GM12875 (cell line): ENCODE measurements around the gene SIDT1.

Experiments
- H3K4me3 ChIP-seq: one replicate; pipeline ENCODE4 v1.5.1; 2011; ENCODE audit warnings: low read depth, low read length, control low read depth
- CTCF ChIP-seq: IDR thresholded peaks from 2 replicates; pipeline ENCODE4 v1.5.1; 2011; ENCODE audit warnings: low read depth, mild to moderate bottlenecking, control low read depth, inconsistent platforms, low read length, moderate library complexity, borderline replicate concordance; ENCODE audit not compliant: insufficient read depth

SIDT1 gene

GRCh38 chr3:113531826-113532697, at the start of gene SIDT1:
Gene SIDT1, plus strand, starts transcription at chr3:113532555. Its CDS starts 467 bp downstream, at chr3:113533022.
- TF ChIP-seq CTCF, result no peak
- peak within 1 kb of the TSS; percentile 98 for H3K4me3 ChIP-seq

DNA sequence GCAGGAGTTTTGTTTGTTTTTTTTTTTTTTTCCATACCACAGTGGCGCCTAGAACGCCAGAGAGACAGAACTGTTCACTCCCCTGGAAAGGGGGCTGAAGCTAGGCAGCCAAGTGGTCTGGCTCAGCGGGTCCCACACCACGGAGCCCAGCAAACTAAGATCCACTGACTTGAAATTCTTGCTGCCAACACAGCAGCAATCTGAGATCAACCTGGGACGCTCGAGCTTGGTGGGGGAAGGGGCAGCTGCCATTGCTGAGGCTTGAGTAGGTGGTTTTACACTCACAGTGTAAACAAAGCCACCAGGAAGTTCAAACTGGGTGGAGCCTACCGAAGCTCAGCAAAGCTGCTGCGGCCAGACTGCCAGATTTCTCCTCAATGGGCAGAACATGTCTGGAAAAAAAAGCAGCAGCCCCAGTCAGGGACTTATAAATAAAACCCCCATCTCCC, 47.2 kb upstream of the SIDT1 start:
- TF ChIP-seq CTCF, result no peak

DNA sequence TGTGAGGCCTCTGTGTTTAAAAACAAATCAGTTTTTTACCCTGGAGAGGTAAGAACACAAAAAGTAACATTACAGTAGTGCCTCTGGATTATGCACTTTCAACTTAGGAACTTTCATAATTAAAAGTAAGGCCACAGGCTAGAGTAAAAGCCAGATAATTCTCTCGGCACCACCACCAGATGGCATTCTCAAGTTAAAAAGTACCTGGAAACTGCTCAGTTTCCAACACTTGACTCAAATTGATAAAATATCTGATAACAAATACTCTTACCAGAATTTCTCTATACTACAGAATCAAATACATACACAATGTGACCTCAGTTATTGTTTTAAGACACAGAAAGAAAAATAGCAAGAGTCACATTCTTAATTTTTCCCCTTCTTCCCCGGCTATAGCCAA, 37.3 kb upstream of the SIDT1 start:
- H3K4me3 ChIP-seq, result no peak overlapping the region
- peak; percentile 36; the same call in 1 of the 2 replicates for TF ChIP-seq CTCF

More for the DNA sequence above, 47.2 kb upstream of the SIDT1 start:
- H3K4me3 ChIP-seq, result no peak overlapping the region

DNA sequence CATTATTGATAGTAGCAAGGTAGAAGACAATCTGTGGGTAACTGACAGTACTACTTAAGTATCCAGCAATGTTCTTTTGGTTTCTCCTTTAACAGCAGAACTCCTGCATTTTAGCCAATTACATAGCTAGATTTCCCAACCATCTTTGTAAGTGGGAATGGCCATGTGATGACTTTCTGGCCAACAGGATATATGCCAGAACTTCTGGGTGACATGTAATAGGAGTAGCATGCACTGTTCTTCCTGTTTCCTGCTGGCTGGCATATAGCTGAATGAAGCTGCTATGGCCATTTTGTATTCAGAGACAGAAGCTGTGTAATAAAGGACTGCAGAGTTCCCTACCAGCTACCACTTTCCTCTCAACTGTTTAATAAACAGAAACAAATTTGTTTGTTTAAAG, 35.4 kb upstream of the SIDT1 start:
- no peak overlapping the region for H3K4me3 ChIP-seq
- TF ChIP-seq CTCF, result no peak

DNA sequence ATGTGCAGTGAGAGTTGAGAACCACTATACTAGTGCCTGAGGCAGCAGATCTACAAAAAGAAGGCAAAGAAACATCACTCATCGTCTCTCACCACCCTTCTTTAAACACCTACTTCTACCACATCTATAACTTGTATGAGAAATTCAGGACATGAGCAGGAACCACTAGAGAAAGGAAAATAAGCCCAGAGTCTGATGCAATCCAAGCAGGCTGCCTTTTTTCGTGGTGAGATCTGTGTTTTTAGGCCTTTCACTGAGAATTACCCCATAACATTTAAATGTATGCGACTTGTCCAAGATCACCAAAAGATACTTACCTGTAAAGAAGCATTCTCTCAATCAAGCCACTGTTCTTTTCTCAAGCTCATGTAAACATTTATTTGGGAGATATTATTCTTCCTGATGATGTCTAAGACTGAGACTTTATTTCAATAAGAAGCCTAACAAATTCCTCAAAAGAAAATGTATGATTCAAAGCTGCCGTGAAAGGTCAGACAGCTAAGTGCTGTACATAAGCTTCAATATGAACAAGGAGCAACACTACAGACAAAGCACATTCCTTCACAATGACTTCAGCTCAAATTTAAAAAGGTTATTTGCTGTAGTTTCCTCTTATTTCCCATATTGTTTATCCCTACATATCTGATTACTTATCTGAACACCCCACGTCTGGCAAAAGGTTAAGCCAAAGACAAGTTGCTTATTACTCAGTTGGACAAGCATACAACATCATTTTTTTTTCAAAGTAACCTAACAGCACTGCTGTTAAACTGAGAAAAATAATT, 33.9 kb upstream of the SIDT1 start:
- H3K4me3 ChIP-seq, result no peak overlapping the region
- TF ChIP-seq CTCF, result no peak

DNA sequence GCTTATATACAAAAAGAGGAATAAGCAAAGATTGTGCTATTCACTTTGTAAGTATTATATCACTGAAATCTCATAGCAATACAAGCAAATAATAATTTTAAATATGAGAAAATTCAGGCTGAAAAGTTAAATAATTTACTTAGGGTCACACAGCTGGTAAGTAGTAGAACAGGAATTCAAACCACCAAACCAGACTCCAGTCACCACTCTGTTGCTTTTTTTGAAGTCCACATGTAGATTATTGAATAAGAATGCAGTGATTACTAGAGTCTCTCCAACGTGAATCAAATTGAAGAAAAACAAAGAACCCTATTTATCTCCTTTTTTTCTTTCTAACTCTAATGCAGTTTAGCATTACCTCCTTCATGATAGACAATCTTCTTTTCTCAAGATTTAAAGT, 33.3 kb upstream of the SIDT1 start:
- no peak for TF ChIP-seq CTCF

More for the DNA sequence above, 33.3 kb upstream of the SIDT1 start:
- H3K4me3 ChIP-seq, result no peak overlapping the region
